Right forelimb (tissue), 1 donor: ENCODE measurements around the gene SORBS2.

ENCODE experiments used
- DNase-seq: peaks from one replicate; pipeline ENCODE4 v3.0.0-alpha.2; 2018

Gene SORBS2

GRCh38 chr4:185834778-185835177 is 22.8 kb upstream of the SORBS2 start:
- no peak for DNase-seq

- no peak for DNase-seq
Measured at GRCh38 chr4:185834088-185834487, 22.1 kb upstream of the SORBS2 start.

- DNase-seq = no peak
Measured at GRCh38 chr4:185833055-185833598, 21.1 kb upstream of the SORBS2 start.

GRCh38 chr4:185831125-185831815 is 19.3 kb upstream of the SORBS2 start:
- no peak for DNase-seq

- no peak for DNase-seq
Measured at GRCh38 chr4:185830263-185830994, 18.4 kb upstream of the SORBS2 start.

GRCh38 chr4:185826381-185826780 is 14.4 kb upstream of the SORBS2 start:
- DNase-seq = no peak

GRCh38 chr4:185825737-185826136 is 13.7 kb upstream of the SORBS2 start:
- no peak for DNase-seq

- no peak for DNase-seq
Measured at GRCh38 chr4:185822791-185823190, 10.8 kb upstream of the SORBS2 start.

GRCh38 chr4:185821029-185821419 is 9.0 kb upstream of the SORBS2 start:
- no peak for DNase-seq

GRCh38 chr4:185820146-185821028 is 8.4 kb upstream of the SORBS2 start:
- DNase-seq = no peak

- DNase-seq = no peak
Measured at GRCh38 chr4:185819144-185819543, 7.2 kb upstream of the SORBS2 start.

- no peak for DNase-seq
Measured at GRCh38 chr4:185817403-185817818, 5.4 kb upstream of the SORBS2 start.

GRCh38 chr4:185813133-185813532 is 1.1 kb upstream of the SORBS2 start:
- DNase-seq = no peak

GRCh38 chr4:185810746-185811508 is 1.1 kb downstream of the SORBS2 start:
- DNase-seq = no peak

- DNase-seq = no peak
Measured at GRCh38 chr4:185809533-185810071, 2.4 kb downstream of the SORBS2 start.

GRCh38 chr4:185809121-185809520 is 2.9 kb downstream of the SORBS2 start:
- DNase-seq = no peak

GRCh38 chr4:185805979-185806378 is 6.0 kb downstream of the SORBS2 start:
- no peak for DNase-seq

GRCh38 chr4:185805262-185805802 is 6.7 kb downstream of the SORBS2 start:
- no peak for DNase-seq

- no peak for DNase-seq
Measured at GRCh38 chr4:185803022-185803421, 9.0 kb downstream of the SORBS2 start.

- no peak for DNase-seq
Measured at GRCh38 chr4:185801471-185801870, 10.5 kb downstream of the SORBS2 start.

- no peak for DNase-seq
Measured at GRCh38 chr4:185800266-185800945, 11.6 kb downstream of the SORBS2 start.
